ENCODE results near the gene PYGO1.
A peak's percentile ranks its signal among the peaks of the same experiment; 100 is the strongest.
"Not testable (repeated sequence)": the region's sequence is repeated elsewhere in the genome, so short reads cannot be mapped to it uniquely, and the experiment has no call there.

PYGO1 gene

DNA sequence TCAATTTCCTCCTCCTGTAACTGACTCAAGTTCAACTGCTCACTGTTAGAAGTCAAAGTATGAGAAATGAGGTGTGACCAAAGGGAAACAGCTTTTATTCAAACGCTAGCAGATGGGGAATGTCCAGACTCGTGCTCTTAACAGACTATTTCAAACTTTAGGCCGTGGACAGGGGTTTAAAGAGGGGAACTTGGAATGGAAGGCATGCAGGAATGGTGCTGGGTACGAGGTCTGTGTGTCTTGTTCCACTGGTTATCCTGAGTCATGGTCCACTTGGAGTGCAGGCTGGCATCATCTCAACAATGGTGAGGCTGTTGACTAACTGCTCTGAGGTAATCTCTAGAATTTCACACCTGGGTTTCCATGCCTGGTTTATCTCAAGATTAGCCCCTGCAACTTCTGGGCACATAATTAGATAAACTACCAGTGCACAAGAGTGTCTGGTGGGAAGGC is 57.3 kb downstream of the PYGO1 start:
- H3K4me3 Mint-ChIP-seq: no peak overlapping the region
- DNase-seq (ENCODE audit: low spot score in 2 of 2): no peak

DNA sequence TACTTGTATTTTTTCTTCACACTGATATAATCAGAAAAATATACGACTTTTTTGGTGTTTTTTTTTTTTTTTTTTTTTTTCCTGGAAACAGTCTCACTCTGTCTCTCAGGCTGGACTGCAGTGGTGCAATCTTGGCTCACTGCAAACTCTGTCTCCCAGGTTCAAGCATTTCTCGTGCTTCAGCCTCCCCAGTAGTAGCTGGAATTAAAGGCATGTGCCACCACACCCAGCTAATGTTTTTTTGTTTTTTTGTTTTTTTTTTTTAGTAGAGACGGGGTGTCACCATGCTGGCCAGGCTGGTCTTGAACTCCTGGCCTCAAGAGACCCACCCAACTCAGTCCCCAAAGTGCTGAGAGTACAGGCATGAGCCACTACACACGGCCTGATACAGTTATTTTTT is 59.3 kb downstream of the PYGO1 start:
- Mint-ChIP-seq H3K27ac (no peak overlapping the region), H3K9me3 (no peaks in the 10 kb centered on the region), H3K36me3 (no peaks in the 10 kb centered on the region), H3K4me3 (no peak overlapping the region), H3K4me1 (no peaks in the 10 kb centered on the region)
- no peak for ATAC-seq
- DNase-seq (ENCODE audit: low spot score in 2 of 2): no peak

More for the DNA sequence above, 57.3 kb downstream of the PYGO1 start:
- Mint-ChIP-seq H3K9me3 (no peaks in the 10 kb centered on the region), H3K36me3 (no peaks in the 10 kb centered on the region), H3K27ac (no peak overlapping the region), H3K4me1 (peaks cover 4% of the 10 kb centered on the region)
- ATAC-seq: no peak

DNA sequence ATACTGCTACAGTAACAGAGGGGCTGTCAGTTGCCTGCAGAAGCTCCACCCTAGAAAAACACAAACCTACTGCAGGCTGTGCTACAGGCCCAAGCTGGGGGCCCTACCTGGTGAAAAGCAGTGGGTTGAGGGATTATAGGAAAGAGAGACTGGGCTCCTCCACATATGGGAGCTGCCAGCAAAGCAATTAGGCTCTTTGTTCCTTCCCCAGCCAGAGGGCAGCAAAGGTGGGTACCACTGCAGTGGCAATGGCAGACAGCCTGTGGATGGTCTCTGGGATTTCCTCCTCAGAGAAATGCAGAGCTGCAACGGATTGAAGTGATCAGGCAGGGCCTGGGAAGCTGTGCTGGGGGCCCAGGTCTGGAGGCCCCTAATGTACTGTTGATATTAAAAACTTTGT is 61.0 kb downstream of the PYGO1 start:
- no peak for ATAC-seq
- Mint-ChIP-seq H3K4me3 (no peak overlapping the region), H3K4me1 (no peaks in the 10 kb centered on the region), H3K9me3 (no peaks in the 10 kb centered on the region), H3K27ac (no peak overlapping the region), H3K36me3 (no peaks in the 10 kb centered on the region)
- no peak for DNase-seq (ENCODE audit: low spot score in 2 of 2)

DNA sequence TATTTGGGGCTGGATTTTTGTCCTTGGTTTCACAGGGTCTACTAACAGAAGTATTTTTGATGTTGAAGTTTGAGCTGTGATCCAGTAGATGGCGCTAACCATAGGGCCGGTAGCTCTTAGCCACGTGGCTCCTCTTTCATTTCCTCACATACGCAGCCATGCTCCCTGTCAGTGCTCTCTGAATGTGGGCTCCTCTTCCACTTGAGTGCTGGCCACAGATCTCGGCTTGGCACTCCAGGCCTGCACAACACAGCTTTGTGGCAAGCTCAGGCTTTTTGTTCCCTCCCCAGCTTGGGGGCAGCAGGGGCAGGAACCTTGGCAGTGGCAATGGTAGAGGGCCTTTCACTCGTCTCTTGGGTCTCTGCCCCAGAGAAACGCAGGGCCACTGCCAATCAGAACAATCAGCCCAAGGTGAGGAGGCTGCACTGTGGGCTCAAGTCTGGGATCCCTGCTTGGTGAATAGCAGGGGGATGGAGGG is 61.5 kb downstream of the PYGO1 start:
- Mint-ChIP-seq H3K9me3 (no peaks in the 10 kb centered on the region), H3K4me3 (no peak overlapping the region), H3K4me1 (no peaks in the 10 kb centered on the region), H3K36me3 (no peaks in the 10 kb centered on the region), H3K27ac (no peak overlapping the region)
- no peak for DNase-seq (ENCODE audit: low spot score in 2 of 2)
- ATAC-seq: peak; percentile 50

GRCh38 chr15:55522742-55523450 is 65.2 kb downstream of the PYGO1 start:
- Mint-ChIP-seq H3K36me3 (no peaks in the 10 kb centered on the region), H3K27ac (no peak overlapping the region), H3K9me3 (no peaks in the 10 kb centered on the region), H3K4me1 (no peaks in the 10 kb centered on the region), H3K4me3 (no peak overlapping the region)
- DNase-seq (ENCODE audit: low spot score in 2 of 2) (no peak), ATAC-seq (no peak)

DNA sequence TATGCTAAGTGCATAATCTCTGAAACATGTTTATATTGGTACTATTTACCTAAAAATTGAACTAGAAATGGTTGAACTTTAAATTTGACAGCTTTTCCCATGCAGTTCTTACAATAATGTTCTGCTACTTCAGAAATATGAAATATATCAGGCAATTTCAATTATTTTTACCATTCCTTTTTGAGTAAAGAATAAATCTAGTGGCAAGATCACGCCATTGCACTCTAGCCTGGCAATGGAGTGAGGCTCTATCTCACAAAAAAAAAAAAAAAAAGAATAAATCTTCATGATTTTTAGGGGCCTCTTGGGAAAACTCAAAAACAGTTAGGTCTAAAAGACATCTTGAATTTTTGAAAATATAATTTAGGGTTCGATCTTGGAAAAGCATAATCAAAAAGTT is 69.5 kb downstream of the PYGO1 start:
- no peak overlapping the region for H3K27ac Mint-ChIP-seq
- no peaks in the 10 kb centered on the region for H3K4me1 Mint-ChIP-seq
- H3K4me3 Mint-ChIP-seq: no peak overlapping the region
- no peaks in the 10 kb centered on the region for H3K9me3 Mint-ChIP-seq
- DNase-seq (ENCODE audit: low spot score in 2 of 2) (no peak), ATAC-seq (no peak)
- H3K36me3 Mint-ChIP-seq: no peaks in the 10 kb centered on the region

GRCh38 chr15:55518009-55518408 is 70.1 kb downstream of the PYGO1 start:
- no peak for ATAC-seq
- Mint-ChIP-seq H3K4me1 (no peaks in the 10 kb centered on the region), H3K9me3 (no peaks in the 10 kb centered on the region), H3K36me3 (no peaks in the 10 kb centered on the region), H3K27ac (no peak overlapping the region), H3K4me3 (no peak overlapping the region)
- DNase-seq (ENCODE audit: low spot score in 2 of 2): no peak

DNA sequence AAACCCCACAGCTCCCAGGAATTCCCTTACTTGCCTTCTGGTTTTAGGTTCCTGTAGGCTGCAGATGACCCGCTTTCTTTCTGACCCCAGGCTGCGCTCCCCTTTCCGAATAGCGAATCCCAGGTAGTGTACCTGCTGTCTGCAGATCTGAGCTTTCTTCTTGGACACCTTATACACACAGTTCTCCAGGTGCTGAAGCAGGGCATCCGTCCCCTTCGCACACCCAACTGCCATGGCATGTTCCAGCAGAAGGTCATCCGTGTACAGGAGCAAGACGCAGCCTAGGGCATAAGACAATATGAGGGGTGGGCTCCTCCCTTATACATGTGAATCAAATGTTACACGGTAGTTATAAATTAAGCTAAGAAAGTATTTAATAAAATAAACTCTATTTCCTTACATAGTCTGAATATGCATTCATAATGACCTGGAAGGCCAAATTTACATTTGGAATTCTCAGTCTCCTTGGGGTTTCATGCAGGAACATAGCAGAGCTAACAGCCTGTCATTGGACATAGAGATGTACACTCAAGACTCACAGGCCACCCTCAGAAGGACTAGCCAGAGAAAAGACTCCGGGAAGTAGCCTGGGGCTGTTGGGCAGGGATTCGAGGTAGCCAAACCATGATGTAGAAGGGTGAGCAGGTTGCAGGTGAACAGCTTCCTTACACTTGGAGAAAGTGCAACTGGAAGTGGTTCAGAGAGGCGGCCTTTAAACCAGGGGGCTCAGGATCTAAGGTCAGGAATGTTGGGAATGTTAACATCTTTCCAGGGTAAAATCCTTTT is 72.0 kb downstream of the PYGO1 start:
- Mint-ChIP-seq H3K27ac (no peak overlapping the region), H3K36me3 (no peaks in the 10 kb centered on the region), H3K9me3 (no peaks in the 10 kb centered on the region), H3K4me3 (no peak overlapping the region), H3K4me1 (no peaks in the 10 kb centered on the region)
- no peak for DNase-seq (ENCODE audit: low spot score in 2 of 2)
- ATAC-seq: no peak

DNA sequence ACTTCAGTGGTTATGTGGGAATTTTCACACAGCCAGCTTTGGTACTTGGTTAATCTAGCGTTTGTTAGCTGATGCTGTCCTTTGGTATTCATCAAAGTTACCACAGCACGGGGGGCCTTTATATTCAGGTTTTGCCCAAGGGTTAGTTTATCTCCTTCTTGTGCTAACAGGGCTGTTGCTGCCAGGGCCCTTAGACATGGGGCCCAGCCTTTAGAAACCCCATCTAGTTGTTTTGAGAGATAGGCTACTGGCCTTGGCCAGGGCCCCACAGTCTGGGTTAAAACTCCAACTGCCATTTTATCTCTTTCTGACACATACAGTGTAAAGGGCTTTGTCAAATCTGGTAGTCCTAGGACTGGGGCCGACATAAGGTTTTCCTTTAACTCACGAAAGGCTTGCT is 72.7 kb downstream of the PYGO1 start:
- no peak overlapping the region for H3K4me3 Mint-ChIP-seq
- ATAC-seq: no peak
- DNase-seq (ENCODE audit: low spot score in 2 of 2): no peak
- H3K27ac Mint-ChIP-seq: no peak overlapping the region
- no peaks in the 10 kb centered on the region for H3K4me1 Mint-ChIP-seq
- H3K9me3 Mint-ChIP-seq: no peaks in the 10 kb centered on the region
- no peaks in the 10 kb centered on the region for H3K36me3 Mint-ChIP-seq

- H3K27ac Mint-ChIP-seq: no peak overlapping the region
- ATAC-seq (no peak), DNase-seq (ENCODE audit: low spot score in 2 of 2) (no peak)
- H3K9me3 Mint-ChIP-seq: no peaks in the 10 kb centered on the region
- H3K4me3 Mint-ChIP-seq: no peak overlapping the region
- no peaks in the 10 kb centered on the region for H3K36me3 Mint-ChIP-seq
- H3K4me1 Mint-ChIP-seq: no peaks in the 10 kb centered on the region
Measured at GRCh38 chr15:55514414-55514850, 73.7 kb downstream of the PYGO1 start.

DNA sequence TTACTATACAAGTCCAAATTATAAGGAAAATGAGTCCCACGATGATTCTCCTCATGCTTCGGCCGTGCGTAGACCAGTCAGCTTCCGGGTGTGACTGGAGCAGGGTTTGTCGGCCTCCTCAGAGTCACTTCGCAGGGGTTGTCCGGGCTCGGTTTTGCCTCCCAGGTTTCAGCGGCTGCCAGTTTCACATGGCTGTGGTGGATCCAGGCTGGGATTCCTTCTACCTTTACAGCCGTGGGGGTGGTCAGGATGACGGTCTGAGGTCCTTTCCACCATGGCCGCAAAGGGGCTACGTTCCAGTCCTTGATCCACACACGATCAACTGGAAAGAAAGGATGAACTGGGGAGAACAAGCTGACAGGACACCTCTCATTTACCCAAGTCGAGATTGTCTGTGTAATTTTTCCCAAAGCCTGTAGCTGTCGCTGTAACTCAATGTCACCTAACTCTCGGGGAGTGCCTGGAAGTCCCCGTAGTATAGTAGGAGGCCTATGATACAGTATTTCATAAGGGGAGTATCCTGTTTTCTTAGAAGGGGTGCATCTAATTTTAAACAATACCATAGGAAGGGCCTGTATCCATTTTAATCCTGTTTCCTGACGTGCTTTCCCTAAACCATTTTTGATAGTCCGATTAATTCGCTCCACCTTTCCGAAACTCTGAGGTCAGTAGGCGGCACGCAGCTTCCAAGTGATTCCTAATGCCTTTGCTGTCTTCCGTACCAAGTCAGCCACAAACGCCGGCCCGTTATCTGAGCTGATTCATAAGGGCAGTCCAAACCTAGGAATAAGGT is 74.3 kb downstream of the PYGO1 start:
- not testable (repeated sequence) for DNase-seq (ENCODE audit: low spot score in 2 of 2); H3K4me3 Mint-ChIP-seq; H3K36me3 Mint-ChIP-seq; H3K27ac Mint-ChIP-seq; ATAC-seq; H3K9me3 Mint-ChIP-seq; H3K4me1 Mint-ChIP-seq

- ATAC-seq: no peak
- Mint-ChIP-seq H3K36me3 (no peaks in the 10 kb centered on the region), H3K27ac (no peak overlapping the region), H3K4me3 (no peak overlapping the region), H3K4me1 (no peaks in the 10 kb centered on the region), H3K9me3 (no peaks in the 10 kb centered on the region)
- no peak for DNase-seq (ENCODE audit: low spot score in 2 of 2)
Measured at GRCh38 chr15:55513152-55513551, 75.0 kb downstream of the PYGO1 start.

DNA sequence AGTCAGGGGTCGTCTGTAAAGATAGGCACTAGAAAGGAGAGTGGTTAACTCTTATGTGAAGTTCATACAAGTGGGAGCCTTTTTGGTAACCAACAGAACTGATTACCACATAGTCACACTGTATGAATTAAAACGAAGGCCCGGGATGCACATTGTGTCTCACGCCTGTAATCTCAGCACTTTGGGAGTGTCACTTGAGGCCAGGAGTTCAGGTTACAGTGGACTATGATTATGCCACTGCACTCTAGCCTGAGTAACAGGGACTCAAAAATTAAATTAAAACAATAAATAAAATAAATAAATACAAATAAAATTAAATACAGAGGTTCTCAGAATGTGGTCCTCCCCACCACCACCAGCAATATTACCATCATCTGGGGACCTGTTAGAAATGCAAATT is 80.6 kb downstream of the PYGO1 start:
- H3K27ac Mint-ChIP-seq: no peak overlapping the region
- no peak for DNase-seq (ENCODE audit: low spot score in 2 of 2)
- H3K9me3 Mint-ChIP-seq: no peaks in the 10 kb centered on the region
- no peak for ATAC-seq
- no peaks in the 10 kb centered on the region for H3K4me1 Mint-ChIP-seq
- no peak overlapping the region for H3K4me3 Mint-ChIP-seq
- no peaks in the 10 kb centered on the region for H3K36me3 Mint-ChIP-seq

GRCh38 chr15:55505407-55505806 is 82.7 kb downstream of the PYGO1 start:
- H3K4me3 Mint-ChIP-seq; H3K4me1 Mint-ChIP-seq; H3K9me3 Mint-ChIP-seq; DNase-seq (ENCODE audit: low spot score in 2 of 2); H3K27ac Mint-ChIP-seq; H3K36me3 Mint-ChIP-seq; ATAC-seq: not testable (repeated sequence)

- no peak for ATAC-seq
- H3K9me3 Mint-ChIP-seq: no peaks in the 10 kb centered on the region
- H3K27ac Mint-ChIP-seq: no peak overlapping the region
- no peaks in the 10 kb centered on the region for H3K4me1 Mint-ChIP-seq
- DNase-seq (ENCODE audit: low spot score in 2 of 2): no peak
- peak overlapping the region; percentile 79 for H3K4me3 Mint-ChIP-seq
- no peaks in the 10 kb centered on the region for H3K36me3 Mint-ChIP-seq
Measured at GRCh38 chr15:55499151-55499550, 89.0 kb downstream of the PYGO1 start.

Measured in stimulated activated effector memory CD8-positive, alpha-beta T cell treated with anti-CD3 and anti-CD28 coated beads, Interleukin-12 subunit alpha, Interleukin-12 subunit beta, amount 100 ng/mL, for 72 hours (primary cell).